ENCODE measurements around the gene WFDC8. TPM values are rescaled to one million over a fixed set of nuclear protein-coding genes. Genes with fewer than 3 reads are reported as not detected.
A peak's percentile ranks its signal among the peaks of the same experiment; 100 is the strongest.
"Not testable (repeated sequence)": the region's sequence is repeated elsewhere in the genome, so short reads cannot be mapped to it uniquely, and the experiment has no call there.

The WFDC8 gene
- under 1 TPM in 1 of 5 donors, not detected in 4; 0.12 TPM for polyA plus RNA-seq (ENCODE audit: insufficient read depth in 1 of 5, insufficient read length in 5 of 5, low replicate concordance in 1 of 5)
- long read RNA-seq, donor 1: 0 reads
- long read RNA-seq, donor 2: 0 reads
- long read RNA-seq, donor 3: 0 reads
- long read RNA-seq, donor 4: 0 reads
- long read RNA-seq, donor 5: 0 reads
- long read RNA-seq, donor 6: 0 reads
- long read RNA-seq, donor 7: 0 reads
- long read RNA-seq, donor 8: 0 reads

GRCh38 chr20:45579184-45579583 is at the start of gene WFDC8:
TSS of gene WFDC8 (minus strand) at chr20:45579284. CDS start at chr20:45579247, 37 bp downstream.
- no peak for DNase-seq

- no peak for DNase-seq
Measured at GRCh38 chr20:45626540-45626939, 47.5 kb upstream of the WFDC8 start.

GRCh38 chr20:45621593-45621992 is 42.5 kb upstream of the WFDC8 start:
- no peak for DNase-seq

- DNase-seq: no peak
Measured at GRCh38 chr20:45617591-45617990, 38.5 kb upstream of the WFDC8 start.

- no peak for DNase-seq
Measured at GRCh38 chr20:45612314-45612713, 33.2 kb upstream of the WFDC8 start.

- DNase-seq: no peak
Measured at GRCh38 chr20:45611054-45611453, 32.0 kb upstream of the WFDC8 start.

- no peak for DNase-seq
Measured at GRCh38 chr20:45607810-45608209, 28.7 kb upstream of the WFDC8 start.

- no peak for DNase-seq
Measured at GRCh38 chr20:45595235-45595634, 16.2 kb upstream of the WFDC8 start.

- no peak for DNase-seq
Measured at GRCh38 chr20:45593498-45593897, 14.4 kb upstream of the WFDC8 start.

GRCh38 chr20:45592574-45593189 is 13.6 kb upstream of the WFDC8 start:
- DNase-seq: no peak

GRCh38 chr20:45589725-45590124 is 10.6 kb upstream of the WFDC8 start:
- DNase-seq: no peak

- DNase-seq: no peak
Measured at GRCh38 chr20:45588800-45589199, 9.7 kb upstream of the WFDC8 start.

GRCh38 chr20:45585986-45586385 is 6.9 kb upstream of the WFDC8 start:
- not testable (repeated sequence) for DNase-seq

GRCh38 chr20:45584294-45584693 is 5.2 kb upstream of the WFDC8 start:
- not testable (repeated sequence) for DNase-seq

- no peak for DNase-seq
Measured at GRCh38 chr20:45583502-45583901, 4.4 kb upstream of the WFDC8 start.

GRCh38 chr20:45581702-45582101 is 2.6 kb upstream of the WFDC8 start:
- DNase-seq: no peak

GRCh38 chr20:45578231-45578630 is 853 bp downstream of the WFDC8 start:
- DNase-seq: no peak

GRCh38 chr20:45576995-45577394 is 2.1 kb downstream of the WFDC8 start:
- DNase-seq: peak; percentile 6 to 30

GRCh38 chr20:45575931-45576330 is 3.2 kb downstream of the WFDC8 start:
- no peak for DNase-seq

GRCh38 chr20:45569650-45570049 is 9.4 kb downstream of the WFDC8 start:
- DNase-seq: not testable (repeated sequence)

- no peak for DNase-seq
Measured at GRCh38 chr20:45564760-45565276, 14.3 kb downstream of the WFDC8 start.

- DNase-seq: no peak
Measured at GRCh38 chr20:45555198-45555597, 23.9 kb downstream of the WFDC8 start.

- no peak for DNase-seq
Measured at GRCh38 chr20:45552456-45552855, 26.6 kb downstream of the WFDC8 start.

- DNase-seq: no peak
Measured at GRCh38 chr20:45550765-45551164, 28.3 kb downstream of the WFDC8 start.

All from right lung (tissue), 10 donors.